HG03354 (cell line): ENCODE results near the gene COLGALT1.
"Not testable (repeated sequence)": the region's sequence is repeated elsewhere in the genome, so short reads cannot be mapped to it uniquely, and the experiment has no call there.

Experiments
- ATAC-seq: cut with Tn5 transposase; IDR thresholded peaks from one replicate; pipeline ENCODE4 v1.9.1; 2021; ENCODE audit warnings: mild to moderate bottlenecking; ENCODE audit not compliant: unreplicated experiment, poor library complexity, severe bottlenecking

COLGALT1 gene

GRCh38 chr19:17555480-17555928 lies at the start of gene COLGALT1:
TSS of gene COLGALT1 (plus strand) at chr19:17555649. CDS start at chr19:17555714, 65 bp downstream.
- peak; percentile 89 for ATAC-seq

DNA sequence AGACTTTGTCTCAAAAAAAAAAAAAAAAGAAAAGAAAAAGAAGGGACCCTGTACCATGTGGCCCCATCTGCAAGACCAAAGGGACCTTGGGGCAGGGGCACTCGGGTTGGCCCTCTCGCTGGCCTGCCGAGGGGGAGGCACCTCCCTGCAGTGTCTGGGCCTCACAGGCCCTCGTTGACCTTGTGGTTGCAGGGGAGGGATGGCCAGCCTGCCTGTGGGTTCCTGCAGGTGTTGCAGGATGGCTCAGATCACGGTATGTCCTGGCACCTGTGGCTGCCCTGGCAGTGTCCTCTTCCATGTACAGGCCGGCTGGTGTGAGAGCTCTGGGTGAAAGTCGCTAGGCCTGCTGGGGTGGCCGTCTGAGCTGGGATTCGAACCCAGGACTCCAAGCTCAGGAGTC lies 48.7 kb upstream of the COLGALT1 start:
- no peak for ATAC-seq

GRCh38 chr19:17508558-17508933 lies 46.9 kb upstream of the COLGALT1 start:
- not testable (repeated sequence) for ATAC-seq

GRCh38 chr19:17510220-17510993 lies 45.0 kb upstream of the COLGALT1 start:
- no peak for ATAC-seq

DNA sequence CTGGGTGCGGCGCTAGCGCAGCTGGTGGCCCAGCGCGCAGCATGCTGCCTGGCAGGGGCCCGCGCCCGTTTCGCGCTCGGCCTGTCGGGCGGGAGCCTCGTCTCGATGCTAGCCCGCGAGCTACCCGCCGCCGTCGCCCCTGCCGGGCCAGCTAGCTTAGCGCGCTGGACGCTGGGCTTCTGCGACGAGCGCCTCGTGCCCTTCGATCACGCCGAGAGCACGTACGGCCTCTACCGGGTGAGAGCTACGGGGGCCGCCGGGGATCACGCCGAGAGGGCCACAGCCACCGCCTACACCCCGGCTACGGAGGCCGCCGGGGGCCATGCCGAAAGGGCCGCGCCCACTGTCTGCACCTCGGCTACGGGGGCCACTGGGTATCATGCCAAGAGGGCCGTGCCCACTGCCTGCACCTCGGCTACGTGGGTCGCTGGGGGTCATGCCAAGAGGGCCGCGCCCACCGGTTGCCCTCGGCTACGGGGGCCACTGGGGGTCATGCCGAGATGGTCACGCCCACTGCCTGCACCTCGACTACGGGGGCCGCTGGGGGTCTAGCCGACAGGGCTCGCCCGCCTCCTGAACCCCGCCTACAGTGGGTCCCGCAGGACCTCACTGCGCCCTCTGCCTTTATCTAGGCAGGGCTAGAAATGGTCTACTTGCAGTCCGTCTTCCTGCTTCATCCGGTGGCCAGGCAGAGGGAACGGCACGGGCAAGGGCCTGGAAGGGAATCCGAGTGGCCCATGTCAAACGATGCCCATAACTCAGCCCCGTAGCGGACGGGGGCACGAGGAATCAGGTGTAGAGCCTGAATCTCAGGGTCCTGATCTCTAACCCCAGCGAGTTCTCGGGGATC lies 43.5 kb upstream of the COLGALT1 start:
- ATAC-seq, result peak; percentile 62

- no peak for ATAC-seq
Measured at GRCh38 chr19:17512574-17512939, 42.9 kb upstream of the COLGALT1 start.

DNA sequence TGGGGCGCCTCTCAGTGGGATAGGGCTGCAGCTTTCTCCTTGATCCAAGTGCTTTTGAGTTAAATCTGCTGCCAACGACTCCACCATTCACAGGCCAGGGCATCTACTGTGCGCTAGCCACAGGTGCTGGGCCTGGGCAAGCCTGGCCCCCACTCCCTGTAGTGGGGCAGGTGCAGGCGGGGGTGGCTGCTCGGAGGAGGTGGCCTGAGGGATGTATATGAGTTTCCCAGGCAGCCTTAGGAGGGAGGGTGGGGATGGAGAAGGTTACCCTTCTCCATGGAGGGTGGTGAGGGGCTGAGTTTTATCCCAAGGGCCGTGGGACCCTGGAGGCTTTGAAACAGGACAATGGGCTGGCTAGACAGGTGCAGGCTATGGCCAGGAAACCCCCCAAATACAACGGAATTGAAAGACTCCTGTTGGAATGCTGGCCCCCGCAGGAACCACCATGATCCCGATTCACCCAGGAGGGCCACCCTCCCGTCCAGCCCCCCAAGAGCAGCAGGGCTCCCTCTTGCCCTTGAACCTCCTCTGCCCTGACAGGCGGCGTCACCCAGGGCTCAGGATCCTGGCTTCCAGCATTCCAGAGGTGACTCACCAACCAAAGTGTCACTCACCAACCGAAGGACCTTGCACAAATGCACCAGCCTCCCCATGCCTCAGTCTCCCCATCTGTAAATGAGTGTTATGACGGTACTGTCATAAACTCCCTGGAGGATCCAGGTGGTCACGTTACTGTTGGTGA lies 39.9 kb upstream of the COLGALT1 start:
- no peak for ATAC-seq

DNA sequence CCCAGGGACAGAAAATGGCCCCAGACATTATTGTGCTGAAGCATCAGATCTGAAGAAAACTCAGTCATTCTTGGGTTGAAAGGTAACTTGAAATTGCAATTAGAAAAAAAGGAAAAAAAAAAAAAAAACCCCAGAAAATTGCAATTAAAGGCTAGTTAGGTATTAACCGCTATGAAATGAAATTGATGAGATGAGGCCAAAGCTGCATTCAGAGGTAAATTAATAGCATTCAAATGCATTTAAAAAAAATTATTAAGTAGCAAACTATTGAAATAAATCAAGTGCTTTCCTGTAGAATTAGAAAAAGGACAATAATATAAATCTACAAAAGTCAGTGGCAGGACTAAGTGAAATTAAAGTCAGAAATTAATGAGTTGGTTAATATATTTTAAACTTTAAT lies 37.6 kb upstream of the COLGALT1 start:
- no peak for ATAC-seq

DNA sequence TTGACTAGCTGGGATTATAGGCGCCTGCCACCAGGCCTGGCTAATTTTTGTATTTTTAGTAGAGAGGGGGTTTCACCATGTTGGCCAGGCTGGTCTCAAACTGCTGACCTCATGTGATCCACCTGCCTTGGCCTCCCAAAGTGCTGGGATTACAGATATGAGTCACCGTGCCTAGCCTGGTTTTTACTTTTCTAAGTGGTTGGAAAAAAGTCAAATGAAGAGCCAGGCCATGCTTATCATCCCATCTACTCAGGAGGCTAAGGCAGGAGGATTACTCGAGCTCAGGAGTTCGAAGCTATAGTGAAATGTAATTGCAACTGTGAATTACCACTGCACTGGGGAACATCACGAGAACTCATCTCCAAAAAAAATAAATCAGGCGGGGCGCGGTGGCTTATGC lies 36.8 kb upstream of the COLGALT1 start:
- ATAC-seq, result not testable (repeated sequence)

DNA sequence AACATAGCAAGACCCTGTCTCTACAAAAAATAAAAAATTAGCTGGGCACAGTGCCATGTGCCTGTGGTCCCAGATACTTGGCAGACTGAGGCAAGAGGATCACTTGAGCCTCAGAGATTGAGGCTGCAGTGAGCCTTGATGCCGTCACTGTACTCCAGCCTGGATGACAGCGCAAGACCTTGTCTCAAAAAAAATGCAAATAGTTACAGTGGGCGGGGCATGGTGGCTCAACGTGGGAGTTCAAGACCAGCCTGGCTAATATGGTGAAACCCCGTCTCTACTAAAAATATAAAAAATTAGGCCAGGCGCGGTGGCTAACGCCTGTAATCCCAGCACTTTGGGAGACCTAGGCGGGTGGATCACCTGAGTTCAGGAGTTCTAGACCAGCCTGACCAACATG lies 35.5 kb upstream of the COLGALT1 start:
- ATAC-seq, result no peak

DNA sequence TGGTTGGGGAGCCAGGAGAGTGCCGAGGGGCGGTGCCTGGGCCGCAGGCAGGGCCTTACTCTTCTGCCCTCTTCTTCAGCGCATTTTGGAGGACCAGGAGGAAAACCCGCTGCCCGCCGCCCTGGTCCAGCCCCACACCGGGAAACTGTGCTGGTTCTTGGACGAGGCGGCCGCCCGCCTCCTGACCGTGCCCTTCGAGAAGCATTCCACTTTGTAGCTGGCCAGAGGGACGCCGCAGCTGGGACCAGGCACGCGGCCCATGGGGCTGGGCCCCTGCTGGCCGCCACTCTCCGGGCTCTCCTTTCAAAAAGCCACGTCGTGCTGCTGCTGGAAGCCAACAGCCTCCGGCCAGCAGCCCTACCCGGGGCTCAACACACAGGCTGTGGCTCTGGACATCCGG lies 34.6 kb upstream of the COLGALT1 start:
- ATAC-seq, result no peak

GRCh38 chr19:17522988-17523872 lies 32.2 kb upstream of the COLGALT1 start:
- ATAC-seq, result peak; percentile 80

- ATAC-seq, result no peak
Measured at GRCh38 chr19:17524651-17525050, 30.8 kb upstream of the COLGALT1 start.

DNA sequence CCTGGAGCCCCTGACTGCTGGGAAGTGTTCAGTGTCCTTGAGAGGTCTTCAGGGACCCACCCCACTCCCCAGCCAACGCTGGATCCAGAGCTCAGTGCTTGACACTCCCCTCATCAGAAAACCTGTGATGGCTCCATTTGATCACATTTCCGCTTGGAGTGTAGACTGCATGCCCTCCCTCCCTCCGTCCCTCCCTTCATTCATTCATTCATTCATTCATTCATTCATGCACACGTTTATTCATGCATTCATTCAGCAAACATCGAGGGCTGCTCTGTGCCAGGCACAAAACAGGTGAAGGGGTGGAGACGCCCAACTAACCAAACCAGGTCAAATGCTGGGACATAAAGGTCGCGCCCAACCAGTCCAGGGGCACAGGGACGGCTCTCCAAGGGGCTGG lies 30.3 kb upstream of the COLGALT1 start:
- ATAC-seq, result no peak

- no peak for ATAC-seq
Measured at GRCh38 chr19:17526922-17527321, 28.5 kb upstream of the COLGALT1 start.

DNA sequence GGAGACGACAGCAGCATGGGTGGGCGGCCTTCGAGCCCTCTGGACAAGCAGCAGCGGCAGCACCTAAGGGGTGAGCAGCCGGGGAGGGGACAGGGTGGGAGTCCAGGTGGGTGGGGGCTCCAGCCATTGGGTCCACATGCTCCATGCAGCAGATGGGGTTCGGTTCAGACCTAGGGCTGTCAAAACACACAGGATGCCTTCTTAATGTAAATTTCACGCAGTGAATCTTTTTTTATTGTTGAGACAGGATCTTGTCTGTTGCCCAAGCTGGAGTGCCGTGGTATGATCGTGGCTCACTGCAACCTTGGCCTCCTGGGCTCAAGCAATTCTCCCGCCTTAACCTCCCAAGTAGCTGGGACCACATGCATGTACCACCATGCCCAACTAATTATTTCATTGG lies 28.1 kb upstream of the COLGALT1 start:
- no peak for ATAC-seq

- no peak for ATAC-seq
Measured at GRCh38 chr19:17528610-17529009, 26.8 kb upstream of the COLGALT1 start.

DNA sequence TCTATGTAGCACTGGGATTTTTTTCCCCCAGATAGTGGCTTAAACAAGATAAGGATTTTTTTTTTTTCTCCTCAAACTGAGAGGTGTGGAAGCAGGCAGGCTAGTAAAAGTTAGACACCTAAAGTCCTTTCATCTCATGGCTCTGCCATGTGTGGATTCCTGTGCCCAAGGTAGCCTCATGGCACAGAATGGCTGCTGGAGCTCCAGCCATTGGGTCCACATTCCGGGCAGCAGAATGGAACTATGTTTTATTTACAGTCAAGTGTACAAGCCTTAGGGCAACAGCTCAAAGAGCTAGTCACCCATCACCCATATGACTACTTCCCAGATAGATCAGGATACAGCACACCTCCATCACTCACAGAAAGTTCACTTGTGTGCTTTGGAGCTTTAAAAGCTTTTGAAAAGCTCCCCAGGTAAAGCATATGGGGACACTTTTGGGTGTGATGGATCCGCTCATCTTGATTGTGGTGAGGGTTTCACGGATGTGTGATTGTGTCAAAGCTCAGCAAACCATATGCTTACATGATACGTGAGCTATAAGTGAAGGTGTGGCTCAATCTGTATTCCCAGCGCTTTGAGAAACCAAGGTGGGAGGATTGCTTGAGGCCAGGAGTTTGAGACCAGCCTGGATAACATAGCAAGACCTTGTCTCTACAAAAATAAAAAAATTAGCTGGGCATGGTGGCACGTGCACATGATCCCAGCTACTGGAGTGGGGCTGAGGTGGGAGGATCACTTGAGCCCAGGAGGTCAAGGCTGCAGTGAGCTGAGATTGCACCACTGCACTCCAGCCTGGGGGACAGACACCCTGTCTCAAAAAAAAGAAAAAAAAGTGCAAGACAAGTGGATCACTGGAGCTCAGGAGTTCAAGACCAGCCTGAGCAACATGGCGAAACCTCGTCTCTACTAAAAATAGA lies 25.9 kb upstream of the COLGALT1 start:
- no peak for ATAC-seq
